IMR-90 (cell line): ENCODE results near the gene CENPP.

ENCODE experiments used
- CEBPB ChIP-seq: IDR thresholded peaks from 2 replicates; pipeline ENCODE4 v1.6.1; 2012; ENCODE audit warnings: low read depth, low read length, improper control_type of control experiment
- CTCF ChIP-seq: conservative IDR thresholded peaks from 2 replicates; pipeline ENCODE4 v1.5.1; 2012; ENCODE audit warnings: mild to moderate bottlenecking, low read depth, low read length, improper control_type of control experiment
- MXI1 ChIP-seq: IDR thresholded peaks from 2 replicates; pipeline ENCODE4 v1.6.1; 2012; ENCODE audit warnings: low read depth, mild to moderate bottlenecking, low read length, moderate library complexity, borderline replicate concordance
- POLR2A ChIP-seq: IDR thresholded peaks from 2 replicates; pipeline ENCODE4 v1.6.1; 2012; ENCODE audit warnings: mild to moderate bottlenecking, low read depth, low read length
- RAD21 ChIP-seq: IDR thresholded peaks from 2 replicates; pipeline ENCODE4 v1.6.1; 2012; ENCODE audit warnings: low read length, improper control_type of control experiment

GRCh38 chr9:92507005-92507404 lies 181.3 kb downstream of the CENPP start:
- TF ChIP-seq CTCF (no peak), MXI1 (no peak), POLR2A (no peak), CEBPB (no peak), RAD21 (no peak)
